WERI-Rb-1 (cell line): ENCODE results near the gene CEP57.
"Not testable (repeated sequence)": the region's sequence is repeated elsewhere in the genome, so short reads cannot be mapped to it uniquely, and the experiment has no call there.

ENCODE experiments used
- DNase-seq: peaks from one replicate; pipeline ENCODE4 v3.0.0-alpha.2; 2020
- H3K27ac ChIP-seq: fragments of 250-450 bp; sonication (Bioruptor Pico); 2 replicates; pipeline ENCODE4 v1.5.1; 2020; ENCODE audit warnings: mild to moderate bottlenecking, moderate library complexity
- H3K27me3 ChIP-seq: fragments of 250-450 bp; sonication (Bioruptor Pico); 2 replicates; pipeline ENCODE4 v1.5.1; 2021; ENCODE audit warnings: mild to moderate bottlenecking, low read depth, moderate library complexity; ENCODE audit not compliant: insufficient read depth, severe bottlenecking
- H3K36me3 ChIP-seq: fragments of 250-450 bp; sonication (Bioruptor Pico); 2 replicates; pipeline ENCODE4 v1.5.1; 2020; ENCODE audit warnings: mild to moderate bottlenecking, moderate library complexity
- H3K4me3 ChIP-seq: 2 replicates; pipeline ENCODE4 v1.5.1; 2011; ENCODE audit warnings: low read depth, mild to moderate bottlenecking, control low read depth, low read length
- H3K9me3 ChIP-seq: fragments of 250-450 bp; sonication (Bioruptor Pico); 2 replicates; pipeline ENCODE4 v1.5.1; 2021; ENCODE audit warnings: mild to moderate bottlenecking, moderate library complexity; ENCODE audit not compliant: severe bottlenecking
- TF ChIP-seq, protein P1 (sequence below): IDR thresholded peaks from 2 replicates; pipeline ENCODE4 v1.5.1; 2011; ENCODE audit warnings: low read depth, mild to moderate bottlenecking, control low read depth, inconsistent platforms, low read length

CEP57 gene

DNA sequence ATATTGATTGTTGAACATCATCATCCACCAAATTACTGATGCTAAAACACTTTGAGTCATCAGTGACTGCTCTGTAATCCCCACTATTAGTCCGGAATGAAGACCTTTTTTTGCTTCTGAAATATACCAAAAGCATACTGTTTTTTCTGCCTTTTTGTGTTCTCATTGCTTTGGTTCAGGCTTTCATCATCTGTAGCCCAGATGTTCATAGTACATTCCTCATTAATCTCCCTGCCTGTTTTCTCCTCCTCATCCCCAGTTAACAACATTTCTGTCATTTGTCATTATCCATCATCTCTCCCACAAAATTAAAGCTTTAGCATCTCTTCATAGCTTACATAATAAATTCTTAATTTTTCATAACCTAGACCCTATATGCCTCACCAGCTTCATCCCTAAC, 9.2 kb downstream of the CEP57 start:
- H3K9me3 ChIP-seq: no peaks in the 10 kb centered on the region
- H3K36me3 ChIP-seq: peaks cover 35% of the 10 kb centered on the region
- no peak for DNase-seq
- no peak overlapping the region for H3K4me3 ChIP-seq
- TF ChIP-seq, protein P1, sequence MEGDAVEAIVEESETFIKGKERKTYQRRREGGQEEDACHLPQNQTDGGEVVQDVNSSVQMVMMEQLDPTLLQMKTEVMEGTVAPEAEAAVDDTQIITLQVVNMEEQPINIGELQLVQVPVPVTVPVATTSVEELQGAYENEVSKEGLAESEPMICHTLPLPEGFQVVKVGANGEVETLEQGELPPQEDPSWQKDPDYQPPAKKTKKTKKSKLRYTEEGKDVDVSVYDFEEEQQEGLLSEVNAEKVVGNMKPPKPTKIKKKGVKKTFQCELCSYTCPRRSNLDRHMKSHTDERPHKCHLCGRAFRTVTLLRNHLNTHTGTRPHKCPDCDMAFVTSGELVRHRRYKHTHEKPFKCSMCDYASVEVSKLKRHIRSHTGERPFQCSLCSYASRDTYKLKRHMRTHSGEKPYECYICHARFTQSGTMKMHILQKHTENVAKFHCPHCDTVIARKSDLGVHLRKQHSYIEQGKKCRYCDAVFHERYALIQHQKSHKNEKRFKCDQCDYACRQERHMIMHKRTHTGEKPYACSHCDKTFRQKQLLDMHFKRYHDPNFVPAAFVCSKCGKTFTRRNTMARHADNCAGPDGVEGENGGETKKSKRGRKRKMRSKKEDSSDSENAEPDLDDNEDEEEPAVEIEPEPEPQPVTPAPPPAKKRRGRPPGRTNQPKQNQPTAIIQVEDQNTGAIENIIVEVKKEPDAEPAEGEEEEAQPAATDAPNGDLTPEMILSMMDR: no peak
- H3K27me3 ChIP-seq: no peaks in the 10 kb centered on the region
- H3K27ac ChIP-seq: no peak overlapping the region

DNA sequence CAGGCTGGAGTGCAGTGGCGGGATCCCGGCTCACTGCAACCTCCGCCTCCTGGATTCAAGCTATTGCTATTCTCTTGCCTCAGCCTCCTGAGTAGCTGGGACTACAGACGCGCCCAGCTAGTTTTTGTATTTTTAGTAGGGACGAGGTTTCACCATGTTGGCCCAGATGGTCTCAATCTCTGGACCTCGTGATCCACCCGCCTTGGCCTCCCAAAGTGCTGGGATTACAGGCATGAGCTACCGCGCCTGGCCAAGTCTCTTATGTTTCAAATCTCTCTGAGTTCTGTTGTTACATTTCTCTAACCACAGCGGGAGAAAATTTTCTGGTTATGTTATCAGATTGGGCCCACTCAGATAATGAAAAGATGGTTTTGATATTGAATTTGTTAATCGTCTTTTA, 10.1 kb downstream of the CEP57 start:
- no peak for DNase-seq
- Histone ChIP-seq H3K27me3 (no peaks in the 10 kb centered on the region), H3K36me3 (peaks cover 42% of the 10 kb centered on the region), H3K4me3 (no peak overlapping the region), H3K9me3 (no peaks in the 10 kb centered on the region), H3K27ac (no peak overlapping the region)
- TF ChIP-seq, protein P1: no peak

- no peak for DNase-seq
- TF ChIP-seq, protein P1: no peak
- peaks cover 60% of the 10 kb centered on the region for H3K36me3 ChIP-seq
- no peak overlapping the region for H3K27ac ChIP-seq
- no peaks in the 10 kb centered on the region for H3K27me3 ChIP-seq
- no peak overlapping the region for H3K4me3 ChIP-seq
- H3K9me3 ChIP-seq: peaks cover 2% of the 10 kb centered on the region
These were observed 12.5 kb downstream of the CEP57 start for GRCh38 chr11:95802806-95803205.

DNA sequence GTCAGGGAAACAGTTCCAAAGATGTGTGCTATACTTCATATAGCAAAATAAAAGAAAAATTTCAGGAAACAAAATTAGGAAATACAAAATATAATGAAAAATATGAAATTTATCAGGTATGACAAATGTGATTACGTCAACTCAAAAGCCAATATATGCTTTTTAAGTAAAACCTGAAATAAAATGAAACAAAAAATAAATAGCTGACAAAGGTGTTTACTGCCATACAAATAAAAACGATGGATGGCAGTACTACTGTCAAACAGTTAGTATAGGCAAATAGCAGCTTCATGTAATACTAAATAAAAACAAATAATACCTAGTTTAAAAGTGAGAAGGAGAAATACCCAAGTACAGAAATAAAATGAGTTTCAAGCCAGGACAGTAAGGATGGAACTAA, 13.7 kb downstream of the CEP57 start:
- H3K36me3 ChIP-seq: peaks cover 60% of the 10 kb centered on the region

GRCh38 chr11:95805869-95806268, 15.6 kb downstream of the CEP57 start:
- TF ChIP-seq, protein P1: no peak
- Histone ChIP-seq H3K36me3 (peaks cover 44% of the 10 kb centered on the region), H3K4me3 (no peak overlapping the region), H3K9me3 (peaks cover 2% of the 10 kb centered on the region), H3K27me3 (no peaks in the 10 kb centered on the region), H3K27ac (no peak overlapping the region)
- no peak for DNase-seq

More for the DNA sequence above, 13.7 kb downstream of the CEP57 start:
- TF ChIP-seq, protein P1: no peak
- DNase-seq: no peak
- Histone ChIP-seq H3K9me3 (peaks cover 2% of the 10 kb centered on the region), H3K4me3 (no peak overlapping the region), H3K27me3 (no peaks in the 10 kb centered on the region), H3K27ac (no peak overlapping the region)

DNA sequence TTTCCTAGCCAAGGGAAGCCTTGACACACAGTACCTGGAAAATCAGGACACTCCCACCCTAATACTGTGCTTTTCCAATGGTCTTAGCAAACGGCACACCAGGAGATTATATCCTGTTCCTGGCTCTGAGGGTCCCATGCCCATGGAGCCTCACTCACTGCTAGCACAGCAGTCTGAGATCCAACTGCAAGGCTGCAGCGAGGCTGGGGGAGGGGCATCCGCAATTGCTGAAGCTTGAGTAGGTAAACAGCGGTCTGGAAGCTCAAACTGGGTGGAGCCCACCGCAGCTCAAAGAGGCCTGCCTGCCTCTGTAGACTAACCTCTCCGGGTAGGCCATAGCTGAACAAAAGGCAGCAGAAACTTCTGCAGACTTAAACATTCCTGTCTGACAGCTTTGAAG, 16.2 kb downstream of the CEP57 start:
- not testable (repeated sequence) for H3K4me3 ChIP-seq, H3K9me3 ChIP-seq, H3K27ac ChIP-seq, DNase-seq, H3K27me3 ChIP-seq
- peaks cover 42% of the 10 kb centered on the region for H3K36me3 ChIP-seq

DNA sequence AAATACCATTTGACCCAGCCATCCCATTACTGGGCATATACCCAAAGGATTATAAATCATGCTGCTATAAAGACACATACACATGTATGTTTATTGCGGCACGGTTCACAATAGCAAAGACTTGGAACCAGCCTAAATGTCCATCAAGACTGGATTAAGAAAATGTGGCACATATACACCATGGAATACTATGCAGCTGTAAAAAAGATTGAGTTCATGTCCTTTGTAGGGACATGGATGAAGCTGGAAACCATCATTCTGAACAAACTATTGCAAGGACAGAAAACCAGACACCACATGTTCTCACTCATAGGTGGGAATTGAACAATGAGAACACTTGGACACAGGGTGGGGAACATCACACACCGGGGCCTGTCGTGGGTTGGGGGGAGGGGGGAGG, 20.8 kb downstream of the CEP57 start:
- DNase-seq: not testable (repeated sequence)

More for the DNA sequence above, 20.8 kb downstream of the CEP57 start:
- H3K4me3 ChIP-seq, H3K9me3 ChIP-seq, H3K27me3 ChIP-seq, H3K27ac ChIP-seq: not testable (repeated sequence)
- H3K36me3 ChIP-seq: peaks cover 22% of the 10 kb centered on the region
